Cerebellar nuclear complex (tissue), 1 donor: ENCODE data around the gene SCML1.

Source experiments
- DNase-seq, 2 experiments: peaks; one replicate each; lab custom pipeline; 2025; lab: John Stamatoyannopoulos, UW

SCML1 gene, protein sequence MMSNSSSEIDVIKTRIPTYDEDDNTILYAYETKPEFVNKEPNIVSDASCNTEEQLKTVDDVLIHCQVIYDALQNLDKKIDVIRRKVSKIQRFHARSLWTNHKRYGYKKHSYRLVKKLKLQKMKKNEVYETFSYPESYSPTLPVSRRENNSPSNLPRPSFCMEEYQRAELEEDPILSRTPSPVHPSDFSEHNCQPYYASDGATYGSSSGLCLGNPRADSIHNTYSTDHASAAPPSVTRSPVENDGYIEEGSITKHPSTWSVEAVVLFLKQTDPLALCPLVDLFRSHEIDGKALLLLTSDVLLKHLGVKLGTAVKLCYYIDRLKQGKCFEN

DNA sequence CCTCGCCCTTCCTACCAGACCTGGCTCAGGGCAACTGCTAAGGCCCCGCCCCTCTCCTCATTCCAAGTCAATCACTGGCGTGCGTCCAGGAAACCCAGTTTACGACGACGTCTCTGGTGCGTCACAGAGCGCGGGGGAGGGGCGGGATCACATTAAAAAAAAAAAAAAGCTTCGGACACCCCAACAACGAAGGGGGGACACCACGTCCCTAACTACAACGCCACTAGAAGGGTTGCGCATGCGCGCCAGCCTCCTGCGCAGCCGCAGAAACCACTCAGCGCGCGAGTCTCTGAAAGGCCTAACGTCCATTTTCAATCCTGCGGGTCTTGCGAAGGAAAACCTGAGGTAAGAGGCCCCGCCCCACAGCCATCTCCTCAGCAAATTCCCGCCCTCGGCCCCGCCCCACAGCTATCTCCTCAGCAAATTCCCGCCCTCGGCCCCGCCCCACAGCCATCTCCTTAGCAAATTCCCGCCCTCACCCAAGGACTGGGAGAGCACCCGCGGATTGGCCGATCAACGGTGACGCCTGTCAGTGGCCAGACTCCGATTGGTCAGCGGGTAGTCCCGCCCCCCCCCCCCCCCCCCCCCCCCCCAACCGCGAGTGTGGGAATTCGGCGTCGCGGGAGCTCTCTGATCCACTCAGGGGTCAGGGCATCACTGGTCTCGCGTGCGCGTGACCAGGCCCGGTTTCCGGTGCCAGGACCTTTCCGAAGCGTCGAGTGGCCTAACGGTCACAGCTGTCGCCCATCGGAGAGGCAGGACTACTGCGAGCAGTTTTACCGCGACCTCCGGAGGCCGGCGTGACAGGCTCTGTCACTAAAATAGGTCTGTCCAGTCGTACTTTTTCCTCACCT is at the start of gene SCML1:
SCML1 (plus strand) TSS at position 638 of the 854 bp plus-strand sequence. CDS start 6,694 bp downstream, outside the sequence.
- peak; percentile 70 to 73 for DNase-seq

DNA sequence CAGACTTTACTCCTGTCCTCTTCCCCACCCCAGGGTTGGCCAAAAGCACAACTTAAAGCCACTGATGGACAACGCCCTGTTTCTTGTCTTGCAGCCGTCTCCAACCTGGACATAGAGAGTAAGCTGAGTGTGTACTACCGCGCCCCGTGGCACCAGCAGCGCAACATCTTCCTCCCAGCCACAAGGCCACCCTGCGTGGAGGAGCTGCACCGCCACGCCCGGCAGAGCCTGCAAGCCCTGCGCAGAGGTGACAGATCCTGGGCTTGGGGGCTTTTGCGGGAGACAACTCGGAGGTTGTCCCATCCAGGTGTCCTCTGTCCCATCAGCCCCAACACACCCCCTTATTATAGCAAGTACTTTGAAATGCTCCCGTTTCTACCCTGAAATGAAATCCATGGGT is 49.6 kb upstream of the SCML1 start:
- DNase-seq = no peak

DNA sequence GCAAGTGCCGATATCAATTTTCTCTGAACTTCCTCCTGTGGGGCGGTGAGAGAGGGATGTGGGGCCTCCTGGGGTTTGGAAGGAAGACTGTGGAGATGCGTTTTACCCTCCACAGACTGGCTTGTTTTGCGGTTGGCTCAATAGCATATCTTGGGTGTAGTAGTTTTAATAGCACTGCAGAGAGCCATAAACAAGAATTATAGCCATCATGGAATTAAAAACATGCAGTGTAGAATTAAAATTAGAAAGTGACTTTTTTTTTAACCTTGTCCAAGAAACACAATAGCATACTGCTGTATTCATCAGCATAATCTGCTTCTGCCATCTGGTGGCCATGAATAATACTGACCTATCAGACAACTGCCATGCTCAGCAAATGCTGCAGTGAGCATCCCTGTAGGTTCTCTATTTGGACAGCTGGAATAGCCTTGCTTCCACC is 47.3 kb upstream of the SCML1 start:
- DNase-seq = no peak

DNA sequence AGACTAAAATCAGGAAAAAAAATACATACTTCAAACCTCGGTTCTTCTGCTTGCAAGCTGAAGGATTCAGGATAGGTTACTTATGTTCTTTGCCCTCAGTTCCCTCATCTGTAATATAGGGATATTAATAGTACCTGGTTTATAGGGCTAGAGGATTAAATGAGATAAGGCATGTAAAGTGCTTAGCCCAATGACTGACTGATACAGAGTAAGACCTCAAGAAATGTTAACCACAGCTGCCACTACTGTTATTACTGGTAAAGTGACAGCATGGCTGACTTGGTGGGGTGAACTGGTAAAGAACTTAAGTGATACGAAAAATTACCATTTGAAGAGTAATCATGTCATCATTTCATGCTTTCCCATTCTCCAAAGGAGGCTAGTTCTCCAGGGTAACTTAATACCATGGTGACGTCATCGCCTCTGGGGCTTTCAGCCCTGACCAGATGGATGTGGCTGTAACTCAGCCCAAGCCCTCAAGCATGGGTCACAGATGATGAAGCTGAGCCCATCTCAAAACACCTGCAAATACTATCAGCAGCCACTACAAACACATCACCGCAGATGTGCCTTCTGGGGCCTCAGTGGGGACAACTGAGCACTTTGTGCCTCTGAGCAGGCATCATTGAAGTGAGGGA is 44.5 kb upstream of the SCML1 start:
- DNase-seq = no peak

DNA sequence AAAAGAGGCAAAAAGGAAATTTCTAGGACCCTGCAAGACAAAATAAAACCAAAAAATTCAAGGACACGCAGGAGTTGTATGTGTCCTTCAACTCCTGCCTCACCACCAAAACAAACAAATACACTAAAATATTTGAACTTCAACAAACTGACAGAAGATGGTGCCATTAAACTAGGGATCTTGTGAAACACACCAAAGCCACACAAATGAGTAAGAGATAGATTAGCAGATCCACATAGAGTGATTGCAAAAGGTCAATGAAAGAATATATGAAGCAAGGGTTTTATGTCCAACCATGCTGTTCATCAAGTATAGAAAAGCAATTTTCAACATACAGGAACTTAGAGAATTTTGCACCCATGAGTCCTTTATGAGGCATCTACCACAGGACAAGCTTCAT is 40.1 kb upstream of the SCML1 start:
- DNase-seq = no peak

DNA sequence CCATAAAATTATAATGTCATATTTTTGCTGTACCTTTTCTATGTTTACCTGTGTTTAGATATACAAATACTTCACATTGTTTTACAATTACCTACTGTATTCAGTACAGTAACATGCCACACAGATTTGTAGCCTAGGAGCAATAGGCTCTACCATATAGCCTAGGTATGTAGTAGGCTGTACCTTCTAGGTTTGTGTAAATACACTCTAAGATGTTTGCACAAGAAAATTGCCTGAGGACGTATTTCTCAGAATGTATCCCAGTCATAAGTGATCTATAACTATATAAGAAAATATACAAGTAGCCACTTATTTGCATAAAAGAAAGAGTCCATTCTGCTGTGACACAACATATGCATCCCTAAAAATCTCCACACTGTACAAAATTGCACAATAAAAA is 36.3 kb upstream of the SCML1 start:
- no peak for DNase-seq

DNA sequence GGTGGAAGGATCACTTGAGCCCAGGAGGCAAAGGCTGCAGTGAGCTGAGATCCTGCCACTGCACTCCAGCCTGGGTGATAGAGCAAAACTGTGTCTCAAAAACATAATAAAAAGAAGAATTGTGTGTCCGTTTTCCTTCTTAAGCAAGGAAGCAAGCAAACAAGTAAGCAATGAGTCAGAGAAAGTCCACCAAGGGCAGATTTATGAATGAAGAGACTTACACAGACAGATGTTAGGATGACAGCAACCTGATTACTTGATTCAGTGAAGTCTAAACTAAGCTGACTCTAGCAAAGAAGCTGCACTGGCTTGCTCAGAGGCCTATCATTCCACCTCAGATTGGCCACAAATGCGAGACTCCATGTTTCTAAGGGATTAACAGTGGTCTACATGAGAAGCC is 34.1 kb upstream of the SCML1 start:
- no peak for DNase-seq

DNA sequence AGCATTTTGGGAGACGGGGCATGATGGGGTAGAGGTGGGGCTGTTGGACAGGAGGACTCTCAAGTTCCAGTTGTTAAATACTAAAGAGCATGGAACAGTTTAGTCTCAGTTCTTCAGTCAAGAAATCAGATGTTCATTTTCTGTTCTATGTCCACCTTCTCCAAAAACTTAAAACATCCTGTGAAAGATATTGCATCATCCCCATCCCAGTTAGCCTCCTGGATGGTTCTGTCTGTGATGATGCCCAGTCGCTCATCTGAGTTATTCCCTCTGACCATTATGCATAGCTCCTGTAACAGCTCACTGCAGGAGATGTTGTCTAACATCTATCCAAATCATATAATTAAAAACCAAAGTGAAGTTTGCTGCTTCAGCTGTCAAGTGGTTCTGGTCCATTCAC is 32.1 kb upstream of the SCML1 start:
- no peak for DNase-seq

DNA sequence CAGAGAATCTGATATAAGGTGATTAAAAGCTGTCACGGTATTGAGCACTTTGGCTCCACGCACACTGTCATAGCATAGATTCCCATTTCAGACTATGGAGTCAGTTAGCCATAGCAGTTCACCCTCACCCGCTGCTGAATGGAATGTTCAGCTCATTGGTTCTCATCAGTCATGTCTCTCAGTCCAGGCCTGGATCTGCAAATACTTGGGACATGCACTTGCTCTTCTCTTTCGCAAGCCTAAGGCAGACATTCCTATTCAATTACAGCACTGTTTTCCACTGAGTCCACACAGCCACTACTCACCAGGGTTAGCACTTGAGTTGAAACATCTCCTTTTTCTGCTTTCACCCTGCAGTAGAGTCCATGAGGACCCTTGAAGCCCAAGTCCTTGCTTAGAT is 30.6 kb upstream of the SCML1 start:
- no peak for DNase-seq

DNA sequence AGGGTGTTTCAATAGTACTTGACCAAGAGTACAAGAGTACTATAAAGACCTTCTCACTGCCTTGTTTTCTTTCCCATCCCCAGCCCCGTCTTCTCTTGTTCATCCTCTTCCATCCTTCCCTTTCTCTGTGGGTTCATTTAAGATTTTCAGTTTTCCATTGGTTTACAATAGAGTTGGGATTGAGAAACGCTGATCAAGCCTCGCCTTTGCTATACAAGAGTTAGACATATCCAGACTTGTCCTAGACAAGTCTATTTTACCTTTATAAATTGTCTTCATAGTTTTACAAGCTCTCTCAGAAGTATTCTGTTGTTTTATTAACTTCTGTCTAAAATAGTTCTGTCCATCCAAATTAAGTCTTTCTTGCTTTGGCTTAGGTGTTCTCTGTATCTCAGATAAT is 29.6 kb upstream of the SCML1 start:
- DNase-seq = no peak

DNA sequence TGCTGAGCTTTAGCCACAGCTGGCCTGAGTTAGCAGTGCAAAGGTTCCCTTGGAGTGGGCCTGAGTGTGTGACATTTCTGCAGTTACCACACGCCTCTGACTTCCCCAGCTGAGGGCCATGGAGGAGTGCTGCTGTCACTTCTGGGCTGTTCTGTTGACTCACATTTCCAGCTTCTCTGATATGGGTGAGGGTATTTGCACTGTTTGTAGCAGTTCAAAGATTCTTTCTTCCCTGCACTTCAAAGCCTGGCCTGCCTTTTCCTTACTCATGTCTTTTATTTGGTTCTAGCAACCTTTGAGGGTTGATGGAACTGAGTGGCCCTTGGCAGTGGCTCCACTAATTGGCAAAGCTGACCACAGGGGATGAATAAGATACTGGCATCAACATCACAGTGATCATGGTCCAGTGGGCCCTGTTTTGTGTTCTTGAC is 26.4 kb upstream of the SCML1 start:
- no peak for DNase-seq

DNA sequence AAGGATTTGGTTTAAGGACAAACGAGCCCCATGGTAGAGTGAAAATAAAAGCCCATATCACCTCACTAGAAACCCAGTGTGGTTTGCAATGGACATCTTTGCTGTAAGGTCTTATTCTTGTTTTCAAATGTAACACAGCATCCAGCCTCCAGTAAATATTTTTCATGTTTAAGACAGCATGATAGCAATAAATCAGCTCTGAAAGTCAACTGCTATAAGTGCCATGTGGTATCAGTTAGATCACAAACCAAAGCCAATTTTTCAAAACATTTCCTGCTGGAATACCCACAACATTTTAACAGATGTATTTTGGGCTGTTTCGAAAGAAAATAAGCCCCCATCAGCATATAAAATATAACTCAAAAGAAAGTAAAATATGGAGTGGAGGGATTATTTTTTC is 24.0 kb upstream of the SCML1 start:
- no peak for DNase-seq

DNA sequence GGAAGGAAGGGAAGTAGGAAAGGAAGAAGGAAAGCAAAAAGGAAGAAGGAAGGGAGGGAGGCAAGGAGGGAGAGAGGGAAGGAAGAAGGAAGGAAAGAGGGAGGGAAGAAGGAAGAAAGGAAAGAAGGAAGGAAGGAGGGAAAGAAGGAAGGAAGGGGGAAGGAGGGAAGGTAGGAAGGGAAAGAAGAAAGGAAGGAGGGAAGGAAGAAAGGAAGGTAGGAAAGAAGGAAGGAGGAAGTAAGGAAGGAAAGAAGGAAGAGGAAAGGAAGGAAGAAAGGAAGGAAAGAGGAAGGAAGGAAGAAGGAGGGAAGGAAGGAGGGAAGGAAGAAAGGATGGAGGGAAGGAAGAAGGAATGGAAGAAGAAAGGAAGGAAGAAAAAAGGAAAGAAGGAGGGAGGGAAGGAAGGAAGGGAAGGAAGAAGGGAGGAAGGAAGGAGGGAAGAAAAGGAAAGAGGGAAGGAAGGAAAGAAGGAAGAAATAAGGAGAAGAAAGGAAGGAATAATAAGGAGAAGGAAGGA is 18.6 kb upstream of the SCML1 start:
- DNase-seq = no peak

DNA sequence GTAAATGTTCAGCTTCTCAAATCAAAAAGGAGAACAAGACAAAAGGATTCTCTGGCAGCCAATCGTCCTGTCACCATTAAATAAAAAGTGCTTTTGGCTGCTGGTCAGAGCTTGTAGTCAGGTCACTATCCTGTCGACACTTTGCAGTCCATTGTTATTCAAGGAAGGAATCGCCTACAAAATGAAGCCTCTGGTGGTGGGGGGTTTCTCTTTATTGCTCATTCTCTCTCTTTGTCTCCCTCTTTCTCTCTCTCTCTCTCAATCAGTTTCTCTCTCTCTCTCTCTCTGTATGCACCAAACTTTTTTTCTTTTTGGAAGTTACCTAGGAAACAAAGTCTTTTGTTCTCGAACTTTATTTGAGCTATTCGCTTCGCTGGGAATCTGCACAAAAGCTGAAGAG is 17.6 kb upstream of the SCML1 start:
- DNase-seq = no peak

DNA sequence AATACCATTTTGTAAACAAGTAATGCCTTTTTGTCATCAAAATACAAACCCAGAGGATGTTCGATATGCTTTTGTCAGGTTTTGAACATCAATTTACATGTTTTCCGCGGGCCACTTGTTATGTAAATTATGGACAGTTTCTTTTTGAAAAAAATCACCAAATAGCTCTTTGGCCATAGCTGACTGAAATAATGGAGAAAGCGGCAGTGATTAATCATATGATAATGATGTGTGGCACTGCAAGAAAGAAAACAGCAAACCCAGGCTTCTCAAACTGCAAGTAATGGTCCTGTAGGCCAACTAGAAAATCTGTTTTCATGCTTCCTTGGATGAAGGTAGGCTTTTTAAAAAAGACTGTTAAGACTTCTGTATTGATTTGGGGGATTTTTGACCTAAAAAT is 15.6 kb upstream of the SCML1 start:
- DNase-seq = no peak

DNA sequence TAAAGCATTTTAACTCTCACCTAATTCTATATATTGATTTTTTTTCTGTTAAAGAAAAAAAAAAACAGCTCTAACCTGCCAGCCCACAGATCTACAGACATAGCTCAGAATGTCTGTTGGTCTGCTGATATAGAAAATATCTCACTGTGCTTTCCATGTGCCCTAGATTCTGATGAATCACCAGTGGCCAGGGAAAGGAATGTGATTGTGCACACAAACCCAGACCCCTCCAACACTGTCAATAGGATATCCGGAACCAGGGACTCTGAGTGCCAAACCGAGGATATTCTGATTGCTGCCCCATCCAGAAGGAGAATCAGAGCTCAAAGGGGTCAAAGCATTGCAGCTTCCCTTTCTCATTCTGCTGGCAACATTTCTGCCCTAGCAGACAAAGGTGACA is 12.1 kb upstream of the SCML1 start:
- DNase-seq = no peak

DNA sequence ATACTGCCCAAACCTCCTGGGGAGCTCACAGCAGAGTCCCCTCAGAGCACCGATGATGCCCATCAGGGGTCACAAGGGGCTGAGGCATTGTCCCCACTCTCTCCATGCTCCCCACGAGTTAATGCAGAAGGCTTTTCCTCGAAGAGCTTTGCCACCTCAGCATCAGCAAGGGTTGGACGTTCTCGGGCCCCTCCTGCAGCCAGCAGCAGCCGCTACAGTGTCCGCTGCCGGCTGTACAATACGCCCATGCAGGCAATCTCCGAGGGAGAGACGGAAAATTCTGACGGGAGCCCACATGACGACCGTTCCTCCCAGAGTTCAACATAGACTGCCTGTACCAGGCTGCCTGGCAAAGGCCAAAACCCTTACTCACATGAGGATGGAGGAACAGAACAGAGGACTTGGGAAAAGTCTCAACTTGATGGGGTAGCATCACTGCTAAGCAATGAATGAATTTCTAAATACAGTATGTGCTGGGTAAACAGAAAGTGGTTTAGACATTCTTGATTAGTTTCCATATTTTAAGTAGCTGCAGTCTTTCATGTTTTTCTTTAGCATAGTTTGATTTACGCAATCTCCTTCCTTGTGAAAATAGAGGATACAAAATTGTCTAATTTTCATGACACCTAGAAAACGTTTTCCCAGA is 5.0 kb upstream of the SCML1 start:
- no peak for DNase-seq

DNA sequence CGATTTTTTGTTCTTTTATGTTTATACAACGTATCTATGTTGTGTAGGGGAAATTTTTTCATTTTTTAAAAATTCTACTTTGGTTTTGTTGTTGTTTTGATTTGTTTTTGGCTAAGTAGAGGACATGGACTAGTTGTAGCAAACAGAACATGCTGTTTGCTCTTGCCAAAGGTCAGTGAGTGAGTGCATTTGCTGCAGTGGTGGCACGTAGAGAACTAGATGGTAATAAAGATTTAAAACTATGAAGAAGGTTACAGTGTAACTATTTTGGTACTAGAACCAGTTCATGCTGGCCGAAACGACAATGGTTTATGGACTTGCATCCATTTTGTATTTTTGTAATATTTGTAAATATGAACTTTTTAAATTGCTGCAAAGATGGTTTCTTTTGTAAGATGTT is 1.9 kb upstream of the SCML1 start:
- no peak for DNase-seq

DNA sequence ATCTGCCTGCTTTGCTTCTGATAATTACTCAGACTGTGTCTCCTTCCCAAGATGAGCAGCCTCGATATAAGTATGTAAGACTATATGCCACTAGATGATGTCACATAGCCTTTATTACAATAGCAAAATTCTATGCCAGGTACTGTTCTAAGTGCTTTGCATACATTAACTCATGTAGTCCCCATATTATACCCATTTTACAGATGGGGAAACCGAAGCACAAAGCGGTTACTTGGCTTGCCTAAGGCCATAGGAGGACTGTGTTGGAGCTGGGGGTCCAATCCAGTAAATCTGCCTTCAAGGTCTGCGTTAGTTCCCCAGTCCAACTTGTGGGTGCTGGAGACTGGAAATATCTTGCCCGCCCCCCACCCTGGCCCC is 826 bp upstream of the SCML1 start:
- DNase-seq = no peak

DNA sequence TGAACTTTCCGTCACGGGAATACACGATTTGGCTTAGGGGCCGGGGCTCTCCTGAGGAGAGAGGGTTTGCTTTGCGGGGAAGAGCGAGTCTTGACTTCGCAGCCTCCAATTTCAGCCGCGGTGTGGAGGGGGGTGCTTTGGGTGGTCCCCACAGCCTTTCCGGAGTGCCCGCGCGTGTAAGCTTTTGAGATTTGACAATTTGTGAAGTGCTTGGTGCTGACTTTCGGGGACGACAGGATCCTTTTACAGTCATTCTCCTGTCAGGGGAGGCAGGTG is 355 bp downstream of the SCML1 start:
- no peak for DNase-seq

DNA sequence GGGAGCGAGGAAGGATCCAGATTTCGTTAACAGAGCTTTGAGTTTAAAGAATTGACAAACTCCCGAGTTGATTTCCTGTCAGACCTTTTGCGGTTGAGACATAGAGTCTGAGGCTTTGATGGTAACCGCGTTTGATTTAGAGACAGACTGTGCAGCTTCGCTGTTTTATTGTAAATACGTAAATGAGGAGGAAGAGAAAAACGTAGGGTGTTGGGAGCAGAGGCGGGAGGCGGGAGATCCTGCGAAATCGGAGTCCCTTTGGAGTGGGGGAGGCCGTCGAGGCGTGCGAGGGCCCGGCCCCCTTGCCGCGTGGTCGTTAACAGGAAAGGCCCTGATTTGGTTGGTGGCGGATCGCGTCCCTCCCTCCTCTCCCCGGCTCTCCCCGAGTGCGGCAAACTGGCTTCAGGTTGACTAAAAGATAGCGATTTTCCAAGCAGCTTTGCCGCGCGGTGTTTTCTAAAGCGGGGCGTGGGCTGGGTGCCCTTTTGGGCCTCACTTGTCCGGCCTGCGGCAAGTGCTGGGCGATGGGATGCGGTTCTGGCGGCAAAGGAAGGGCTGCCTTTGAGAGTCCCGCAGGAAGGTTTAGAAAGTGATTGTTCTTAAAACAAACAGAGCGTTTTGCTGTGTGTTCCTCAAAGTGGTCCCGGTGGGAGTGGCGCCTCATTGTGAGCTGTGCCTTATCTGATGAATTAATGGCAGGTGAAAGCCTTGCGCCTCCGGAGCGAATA is 857 bp downstream of the SCML1 start:
- no peak for DNase-seq
